GM12878 (cell line): ENCODE measurements around the gene GNAL. TPM values are rescaled to one million over a fixed set of nuclear protein-coding genes. Genes with fewer than 3 reads are reported as not detected.

Source experiments
- ATAC-seq: fragments of 200-7000 bp; cut with Tn5 transposase; 3 replicates; pipeline ENCODE4 v1.9.1; 2020; ENCODE audit warnings: mild to moderate bottlenecking, moderate library complexity
- BruUV-seq: library from RNA; stranded (reverse); fragments of 400-500 nt; replicated peaks from 2 replicates; lab custom pipeline; 2021; lab: Mats Ljungman, UMichigan
- CTCF ChIA-PET: fragments of 300-600 bp; sonication (Branson Sonifier 250); formaldehyde crosslinking; extraction: SDS; loops from one replicate; lab custom pipeline; 2021; ENCODE audit warnings: inconsistent platforms; lab: Yijun Ruan, JAX
- POLR2A ChIA-PET: fragments of 350-600 bp; formaldehyde crosslinking; extraction: SDS; loops from one replicate; lab custom pipeline; 2021; ENCODE audit warnings: inconsistent platforms; lab: Charles Lee
- RAD21 ChIA-PET: fragments of 300-600 bp; sonication (Branson Sonifier 250); formaldehyde crosslinking; loops from one replicate; lab custom pipeline; 2023; ENCODE audit warnings: antibody characterized with exemption; ENCODE audit not compliant: unreplicated experiment; lab: Charles Lee
- SMC1A ChIA-PET: fragments of 300-600 bp; sonication (Branson Sonifier 250); formaldehyde crosslinking; loops from one replicate; lab custom pipeline; 2023; ENCODE audit not compliant: unreplicated experiment, uncharacterized antibody; lab: Charles Lee
- DNase-seq: peaks from one replicate; pipeline ENCODE4 v3.0.0-alpha.2; 2011; ENCODE audit warnings: low read depth, low spot score
- FAIRE-seq: peaks from 3 replicates; lab custom pipeline; 2011; peaks lifted over from hg19 to GRCh38; lab: Jason Lieb, UNC
- H2AFZ ChIP-seq: 2 replicates; pipeline ENCODE4 v1.6.0; 2011; ENCODE audit warnings: low read depth, low read length, control low read depth; ENCODE audit not compliant: control insufficient read depth
- H3K27ac ChIP-seq: 2 replicates; pipeline ENCODE4 v1.5.1; 2011; ENCODE audit warnings: control low read depth; ENCODE audit not compliant: control insufficient read depth, insufficient read depth
- H3K27me3 ChIP-seq, 2 experiments: replicated peaks in 1 of 2; 2 replicates each; pipeline versions ENCODE4 v1.6.0 to v1.6.1; 2011; ENCODE audit warnings: low read length in 1 of 2; ENCODE audit not compliant: control insufficient read depth in 2 of 2, insufficient read depth in 2 of 2
- H3K36me3 ChIP-seq, 2 experiments: 2 replicates each; pipeline ENCODE4 v1.5.1; 2011; ENCODE audit warnings: low read length in 1 of 2; ENCODE audit not compliant: control insufficient read depth in 2 of 2, insufficient read depth in 2 of 2
- H3K4me1 ChIP-seq: 2 replicates; pipeline ENCODE4 v1.6.1; 2011; ENCODE audit warnings: mild to moderate bottlenecking, low read length, moderate library complexity, mixed read lengths; ENCODE audit not compliant: control insufficient read depth, insufficient read depth
- H3K4me2 ChIP-seq: 2 replicates; pipeline ENCODE4 v1.6.0; 2011; ENCODE audit warnings: control low read depth; ENCODE audit not compliant: control insufficient read depth, insufficient read depth
- H3K4me3 ChIP-seq: fragments of 200-600 bp; sonication (generic); 2 replicates; pipeline ENCODE4 v1.5.1; 2016
- H3K79me2 ChIP-seq: 2 replicates; pipeline ENCODE4 v1.6.0; 2011; ENCODE audit warnings: low read length; ENCODE audit not compliant: control insufficient read depth, insufficient read depth
- H3K9ac ChIP-seq: 2 replicates; pipeline ENCODE4 v1.8.0; 2011; ENCODE audit warnings: low read length, control low read depth, mixed read lengths; ENCODE audit not compliant: control insufficient read depth, insufficient read depth
- H3K9me3 ChIP-seq: replicated peaks from 3 replicates; pipeline ENCODE4 v1.5.1; 2011; ENCODE audit warnings: mild to moderate bottlenecking, low read length; ENCODE audit not compliant: control insufficient read depth, insufficient read depth
- H4K20me1 ChIP-seq: 2 replicates; pipeline ENCODE4 v1.6.0; 2011; ENCODE audit not compliant: control insufficient read depth, insufficient read depth
- BCLAF1 ChIP-seq: fragments of 450-650 bp; IDR thresholded peaks from 2 replicates; pipeline ENCODE4 v1.6.1; 2017; ENCODE audit warnings: antibody characterized with exemption, mild to moderate bottlenecking, moderate library complexity
- BHLHE40 ChIP-seq, 2 experiments: fragments of 450-650 bp in 1 of 2; IDR thresholded peaks; 2 replicates each; pipeline ENCODE4 v1.6.1; 2011 to 2017; ENCODE audit warnings: low read depth in 2 of 2, borderline replicate concordance in 1 of 2, improper control_type of control experiment in 1 of 2, low read length in 1 of 2, mild to moderate bottlenecking in 1 of 2
- CHD1 ChIP-seq: IDR thresholded peaks from 2 replicates; pipeline ENCODE4 v1.6.1; 2012; ENCODE audit warnings: low read depth, low read length, improper control_type of control experiment
- EED ChIP-seq: sonication (generic); IDR thresholded peaks from 2 replicates; pipeline ENCODE4 v1.6.1; 2016; ENCODE audit warnings: antibody characterized with exemption, low read depth
- HCFC1 ChIP-seq: fragments of 150-350 bp; IDR thresholded peaks from 2 replicates; pipeline ENCODE4 v1.6.1; 2014; ENCODE audit warnings: low read length
- KAT2A ChIP-seq: conservative IDR thresholded peaks from 2 replicates; pipeline ENCODE4 v1.6.1; 2011; ENCODE audit warnings: low read depth, low read length; ENCODE audit not compliant: control insufficient read depth
- RBBP5 ChIP-seq: fragments of 200-600 bp; sonication (generic); conservative IDR thresholded peaks from 2 replicates; pipeline ENCODE4 v1.6.1; 2016
- RFX5 ChIP-seq: IDR thresholded peaks from 2 replicates; pipeline ENCODE4 v1.6.1; 2011; ENCODE audit warnings: low read depth, low read length, improper control_type of control experiment
- ZBTB11 ChIP-seq: fragments of 450-650 bp; formaldehyde crosslinking; IDR thresholded peaks from 2 replicates; pipeline ENCODE4 v1.5.0; 2022; ENCODE audit warnings: mild to moderate bottlenecking, missing genetic modification characterization
- WGBS: methylation state at CpG from one replicate; pipeline ENCODE4 v1.1.6; 2016; ENCODE audit warnings: low lambda C conversion rate; ENCODE audit not compliant: insufficient replicate concordance, insufficient coverage; ENCODE audit errors: missing lambda C conversion rate; 5-methylcytosine and 5-hydroxymethylcytosine counted together
- in situ Hi-C: fragments of 300-500 bp; cut with MboI; formaldehyde crosslinking; loops from 9 replicates; pipeline ENCODE4 v1.14.3; 2018; ENCODE audit warnings: mixed read lengths
- intact Hi-C: fragments of 100-400 bp; cut with micrococcal nuclease; formaldehyde crosslinking; loops from one replicate; pipeline ENCODE4 v1.14.2; 2022; ENCODE audit not compliant: unreplicated experiment
- polyA plus RNA-seq, 11 experiments: library from polyadenylated mRNA; depleted of rRNA in 4 of 11; unstranded in 6 of 11; stranded (reverse) in 5 of 11; fragments of >200 nt; fragmentation: Nextera tagmentation in 4 of 11; fragmentation: Illumina TruSeq in 1 of 11; extraction: Ambion mirVana in 4 of 11; extraction: Trizol in 1 of 11; gene quantifications; 1 replicate in 1 of 11; 2 replicates in 10 of 11; pipeline versions ENCODE4 v1.2.1 to v1.2.3, GENCODE V29; 2011 to 2016; ENCODE audit warnings: inconsistent platforms in 2 of 11, missing spikeins in 2 of 11, low read depth in 1 of 11
- total RNA-seq, 4 experiments: library from RNA; depleted of rRNA in 3 of 4; stranded (reverse); fragments of >200 nt in 3 of 4; fragmentation: Illumina TruSeq in 1 of 4; extraction: Trizol in 1 of 4; gene quantifications; 2 replicates each; pipeline versions ENCODE4 v1.2.1 to v1.2.3, GENCODE V29; 2013 to 2021

The GNAL gene
- total and polyA plus RNA-seq, 10 of the 15 experiments (the other 5 are each of a cell fraction or from before 2014, with no cell fraction given): 0.02 to 0.39 (median 0.05) TPM; not detected in 5

- TF ChIP-seq ZBTB11 (CRISPR knock-in tag): no peak
- TF ChIP-seq BHLHE40 (IDR thresholded peaks at IDR 0.05; ENCODE audit: borderline replicate concordance in 1 of 2, low read depth in 2 of 2, low read length in 1 of 2): no peak
- no peak for TF ChIP-seq CHD1
- no peak for TF ChIP-seq EED
- TF ChIP-seq RBBP5: no peak
These were observed 30.6 kb downstream of the GNAL start (continued) for GRCh38 chr18:11719621-11720020.

- Histone ChIP-seq H4K20me1 (no peaks in the 10 kb centered on the region), H3K27ac (no peak overlapping the region), H3K79me2 (no peaks in the 10 kb centered on the region), H3K4me1 (no peaks in the 10 kb centered on the region), H3K4me2 (no peak overlapping the region), H3K9ac (no peak overlapping the region), H2AFZ (no peak overlapping the region), H3K9me3 (no peaks in the 10 kb centered on the region), H3K4me3 (no peak overlapping the region), H3K27me3 (no peaks in the 10 kb centered on the region), H3K36me3 (no peaks in the 10 kb centered on the region)
- 13% methylated on average over 3 of the region's 3 CpGs for WGBS
- no TSS peak for BruUV-seq
- ATAC-seq (no peak), DNase-seq (no peak), FAIRE-seq (no peak)
- no peak for TF ChIP-seq BCLAF1
- TF ChIP-seq KAT2A: no peak
- no peak for TF ChIP-seq HCFC1
- no peak for TF ChIP-seq RFX5
- ChIA-PET POLR2A (no interaction called here), SMC1A (no interaction called here), CTCF (interaction anchor here (1.2 kb wide), 1 partner anchor 18 kb away, joined by 4 read pairs; no protein-coding TSS in a partner anchor), RAD21 (no interaction called here)
- intact Hi-C loops: no loop called here
- in situ Hi-C loops: no loop called here
These were observed 32.7 kb downstream of the GNAL start for GRCh38 chr18:11721720-11722119.
